Transverse colon (tissue), 4 donors: ENCODE data around the gene CRADD. TPM values are rescaled to one million over a fixed set of nuclear protein-coding genes. Genes with fewer than 3 reads are reported as not detected.

Experiments used
- DNase-seq: peaks from one replicate; pipeline ENCODE4 v3.0.0-alpha.2; 2019
- H3K27ac ChIP-seq, 4 donors: fragments of 200-600 bp; sonication (generic); 2 replicates each; pipeline ENCODE4 v1.5.1; 2016 to 2018; ENCODE audit warnings: inconsistent platforms in 4 of 4
- H3K27me3 ChIP-seq: fragments of 200-600 bp; sonication (generic); 2 replicates; pipeline ENCODE4 v1.5.1; 2017; ENCODE audit warnings: inconsistent platforms
- H3K36me3 ChIP-seq, 4 donors: fragments of 200-600 bp; sonication (generic); 2 replicates each; pipeline ENCODE4 v1.5.1; 2017 to 2019; ENCODE audit warnings: inconsistent platforms in 4 of 4
- H3K4me1 ChIP-seq, 4 donors: fragments of 200-600 bp; sonication (generic); 2 replicates each; pipeline ENCODE4 v1.5.1; 2017 to 2020; ENCODE audit warnings: inconsistent platforms in 4 of 4
- H3K4me3 ChIP-seq, 4 donors: fragments of 200-600 bp; sonication (generic); 1 replicate in 1 of 4; 2 replicates in 3 of 4; pipeline versions ENCODE4 v1.5.1 to v1.6.1; 2017 to 2019; ENCODE audit warnings: inconsistent platforms in 4 of 4
- H3K9me3 ChIP-seq, 2 donors: fragments of 200-600 bp; sonication (generic); 2 replicates each; pipeline ENCODE4 v1.5.1; 2017 to 2019; ENCODE audit warnings: inconsistent platforms in 2 of 2
- CTCF ChIP-seq, 5 experiments: fragments of 200-600 bp in 3 of 5; fragments of 450-650 bp in 2 of 5; sonication (generic) in 3 of 5; IDR thresholded peaks; 1 replicate in 2 of 5; 2 replicates in 3 of 5; pipeline ENCODE4 v1.5.1; 2016 to 2017; ENCODE audit warnings: antibody characterized with exemption in 5 of 5, inconsistent platforms in 3 of 5, mild to moderate bottlenecking in 2 of 5, moderate library complexity in 1 of 5
- EP300 ChIP-seq: sonication (generic); formaldehyde crosslinking; IDR thresholded peaks from one replicate; pipeline ENCODE4 v1.6.1; 2017; ENCODE audit warnings: antibody characterized with exemption, low read depth
- POLR2A ChIP-seq: fragments of 450-650 bp; IDR thresholded peaks from one replicate; pipeline ENCODE4 v1.6.1; 2016; ENCODE audit warnings: antibody characterized with exemption, mild to moderate bottlenecking, moderate library complexity
- POLR2AphosphoS5 ChIP-seq, 3 donors: sonication (generic); formaldehyde crosslinking; IDR thresholded peaks; one replicate each; pipeline ENCODE4 v1.6.1; 2016; ENCODE audit warnings: antibody characterized with exemption in 3 of 3
- WGBS, 2 donors: methylation state at CpG; one replicate each; pipeline ENCODE4 v1.1.5; 2018; ENCODE audit warnings: low coverage in 1 of 2; 5-methylcytosine and 5-hydroxymethylcytosine counted together
- in situ Hi-C, 4 donors: fragments of 200-750 bp; cut with MboI; loops; one replicate each; pipeline versions ENCODE4 v1.15.0 to v1.15.1; 2017; ENCODE audit warnings: low sequenced_read_pairs in 3 of 4, low pct_ligation_motif_present in 1 of 4, low pct_unique_long_range_greater_than_20kb in 1 of 4
- intact Hi-C: fragments of 100-400 bp; cut with DNase I; formaldehyde crosslinking; loops from one replicate; pipeline ENCODE4 v1.15.1; 2023; ENCODE audit warnings: low total_unique reads
- total RNA-seq, 4 donors: library from RNA; depleted of rRNA; stranded (reverse); fragments of >200 nt; gene quantifications; one replicate each; pipeline ENCODE4 v1.1.0, GENCODE V29; 2016

Gene CRADD
- total RNA-seq, 4 donors from 2014 or later, result 45.6 to 59.3 (median 56.3) TPM

DNA sequence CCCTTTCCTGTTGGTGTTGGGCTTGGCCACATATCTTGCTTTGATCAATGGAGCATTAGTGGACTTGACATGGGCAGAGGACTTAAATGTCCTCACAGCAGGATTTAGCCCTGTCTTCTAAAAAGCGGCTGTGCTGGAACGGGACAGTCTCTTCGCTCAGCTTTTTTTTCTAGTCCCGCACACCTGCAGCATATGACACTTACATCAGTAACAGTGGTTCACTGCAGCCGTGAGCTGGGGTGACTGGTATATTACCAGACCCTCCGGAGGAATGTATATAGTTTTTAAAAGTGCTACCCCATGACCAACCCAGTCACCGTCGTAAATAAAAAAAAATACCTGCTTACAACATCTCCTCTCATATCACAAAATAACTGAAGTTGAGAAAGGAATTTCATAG is 164.5 kb downstream of the CRADD start:
- intact Hi-C loops (no loop called here), in situ Hi-C loops (no loop called here)
- H3K36me3 ChIP-seq, result no peaks in the 10 kb centered on the region
- no peak overlapping the region for H3K4me3 ChIP-seq
- WGBS, 2 donors, result 98% methylated on average over 8 of the region's 8 CpGs
- no peak for DNase-seq
- no peak for TF ChIP-seq POLR2A
- no peak for TF ChIP-seq CTCF (IDR thresholded peaks at IDR 0.05)
- no peak for TF ChIP-seq POLR2AphosphoS5 (IDR thresholded peaks at IDR 0.05)
- TF ChIP-seq EP300, result no peak
- no peaks in the 10 kb centered on the region for H3K27me3 ChIP-seq
- no peak overlapping the region for H3K27ac ChIP-seq
- peaks cover 0 to 6% (median 0%) of the 10 kb centered on the region in 4 donors for H3K4me1 ChIP-seq
- no peaks in the 10 kb centered on the region for H3K9me3 ChIP-seq

GRCh38 chr12:93844164-93844784 is 167.1 kb downstream of the CRADD start:
- H3K36me3 ChIP-seq, result no peaks in the 10 kb centered on the region
- H3K4me1 ChIP-seq, result peaks cover 0 to 7% (median 1%) of the 10 kb centered on the region in 4 donors
- no peaks in the 10 kb centered on the region for H3K27me3 ChIP-seq
- intact Hi-C loops (no loop called here), in situ Hi-C loops (no loop called here)
- no peak overlapping the region for H3K27ac ChIP-seq
- TF ChIP-seq POLR2AphosphoS5 (IDR thresholded peaks at IDR 0.05) (no peak), POLR2A (no peak), CTCF (IDR thresholded peaks at IDR 0.05) (no peak), EP300 (no peak)
- 88 to 89% methylated on average over 2 to 7 of the region's 7 CpGs for WGBS, 2 donors
- H3K9me3 ChIP-seq, result no peaks in the 10 kb centered on the region
- no peak overlapping the region for H3K4me3 ChIP-seq
- DNase-seq, result no peak

GRCh38 chr12:93846936-93847516 is 169.9 kb downstream of the CRADD start:
- Histone ChIP-seq H3K4me3 (no peak overlapping the region), H3K27me3 (no peaks in the 10 kb centered on the region), H3K27ac (no peak overlapping the region), H3K9me3 (no peaks in the 10 kb centered on the region), H3K36me3 (no peaks in the 10 kb centered on the region), H3K4me1 (peaks cover 0 to 17% (median 7%) of the 10 kb centered on the region in 4 donors)
- intact Hi-C loops (no loop called here), in situ Hi-C loops (no loop called here)
- no peak for DNase-seq
- WGBS, 2 donors, result 78 to 96% methylated on average over 4 to 5 of the region's 5 CpGs
- TF ChIP-seq POLR2AphosphoS5 (IDR thresholded peaks at IDR 0.05), result no peak
- TF ChIP-seq POLR2A, result no peak
- TF ChIP-seq CTCF (IDR thresholded peaks at IDR 0.05), result no peak
- TF ChIP-seq EP300, result no peak

GRCh38 chr12:93847517-93848474 is 170.6 kb downstream of the CRADD start:
- Histone ChIP-seq H3K9me3 (no peaks in the 10 kb centered on the region), H3K4me3 (no peak overlapping the region), H3K4me1 (peaks cover 0 to 17% (median 7%) of the 10 kb centered on the region in 4 donors), H3K27me3 (no peaks in the 10 kb centered on the region), H3K36me3 (no peaks in the 10 kb centered on the region), H3K27ac (peak overlapping the region in 2 of 4 donors; percentile 23 to 53)
- intact Hi-C loops (no loop called here), in situ Hi-C loops (no loop called here)
- TF ChIP-seq CTCF (IDR thresholded peaks at IDR 0.05) (no peak), POLR2A (no peak), POLR2AphosphoS5 (IDR thresholded peaks at IDR 0.05) (no peak), EP300 (no peak)
- WGBS, 2 donors, result 90 to 92% methylated on average over 6 to 7 of the region's 7 CpGs
- DNase-seq, result no peak
